GM23338 (cell line): ENCODE results near the gene XPNPEP2. TPM values are rescaled to one million over a fixed set of nuclear protein-coding genes. Genes with fewer than 3 reads are reported as not detected.

Experiments used
- ATAC-seq: fragments of 200-7000 bp; cut with Tn5 transposase; 3 replicates; pipeline ENCODE4 v1.9.1; 2020
- DNase-seq: peaks from one replicate; pipeline ENCODE4 v3.0.0-alpha.2; 2015; ENCODE audit warnings: low spot score
- H2AFZ ChIP-seq: fragments of 200-600 bp; sonication (generic); 2 replicates; pipeline ENCODE4 v1.8.0; 2016; ENCODE audit warnings: antibody characterized with exemption, mild to moderate bottlenecking, moderate library complexity
- H3F3A ChIP-seq: fragments of 200-600 bp; sonication (generic); replicated peaks from 2 replicates; pipeline ENCODE4 v1.8.0; 2017; ENCODE audit warnings: antibody characterized with exemption, mixed run types, low read depth
- H3K27ac ChIP-seq: fragments of 200-600 bp; sonication (generic); 2 replicates; pipeline ENCODE4 v1.6.1; 2016; ENCODE audit warnings: low read depth
- H3K27me3 ChIP-seq: fragments of 200-600 bp; sonication (generic); 2 replicates; pipeline ENCODE4 v1.8.0; 2016; ENCODE audit warnings: mild to moderate bottlenecking, mixed run types, moderate library complexity; ENCODE audit not compliant: insufficient read depth
- H3K36me3 ChIP-seq: fragments of 200-600 bp; sonication (generic); 2 replicates; pipeline ENCODE4 v1.8.0; 2016; ENCODE audit warnings: mild to moderate bottlenecking; ENCODE audit not compliant: insufficient read depth
- H3K4me1 ChIP-seq: fragments of 200-600 bp; sonication (generic); 2 replicates; pipeline ENCODE4 v1.8.0; 2016; ENCODE audit warnings: mild to moderate bottlenecking, moderate library complexity; ENCODE audit not compliant: insufficient read depth
- H3K4me2 ChIP-seq: fragments of 200-600 bp; sonication (generic); 2 replicates; pipeline ENCODE4 v1.7.1; 2017; ENCODE audit warnings: mixed run types
- H3K4me3 ChIP-seq: fragments of 200-600 bp; sonication (generic); 2 replicates; pipeline ENCODE4 v1.6.1; 2016; ENCODE audit warnings: mixed run types
- H3K79me2 ChIP-seq: fragments of 200-600 bp; sonication (generic); replicated peaks from 2 replicates; pipeline ENCODE4 v1.8.0; 2017; ENCODE audit warnings: mild to moderate bottlenecking; ENCODE audit not compliant: insufficient read depth
- H3K9me2 ChIP-seq: fragments of 200-600 bp; sonication (generic); 2 replicates; pipeline ENCODE4 v1.8.0; 2017; ENCODE audit not compliant: insufficient read depth
- H4K20me1 ChIP-seq: fragments of 200-600 bp; sonication (generic); replicated peaks from 2 replicates; pipeline ENCODE4 v1.8.0; 2017; ENCODE audit warnings: mild to moderate bottlenecking; ENCODE audit not compliant: insufficient read depth
- H3K27ac Mint-ChIP-seq: 2 replicates; pipeline ENCODE4 v1.8.0; 2020; ENCODE audit warnings: inconsistent platforms, mild to moderate bottlenecking, moderate library complexity, mixed read lengths
- H3K27me3 Mint-ChIP-seq: 3 replicates; pipeline ENCODE4 v1.8.0; 2022; ENCODE audit warnings: low read depth, mild to moderate bottlenecking, moderate library complexity, mixed read lengths, inconsistent platforms; ENCODE audit not compliant: insufficient read depth, poor library complexity
- H3K36me3 Mint-ChIP-seq: 3 replicates; pipeline ENCODE4 v1.8.0; 2021; ENCODE audit warnings: low read depth, mild to moderate bottlenecking, inconsistent platforms, moderate library complexity, mixed read lengths
- H3K4me1 Mint-ChIP-seq: 3 replicates; pipeline ENCODE4 v1.8.0; 2020; ENCODE audit warnings: mild to moderate bottlenecking, inconsistent platforms, mixed read lengths
- H3K4me3 Mint-ChIP-seq: 3 replicates; pipeline ENCODE4 v1.8.0; 2021; ENCODE audit warnings: moderate library complexity, mild to moderate bottlenecking, inconsistent platforms, mixed read lengths
- H3K9me3 Mint-ChIP-seq: 3 replicates; pipeline ENCODE4 v1.8.0; 2020; ENCODE audit warnings: moderate library complexity, mild to moderate bottlenecking, inconsistent platforms, mixed read lengths
- CREB1 ChIP-seq: fragments of 250-450 bp; sonication (Bioruptor Pico); IDR thresholded peaks from 2 replicates; pipeline ENCODE4 v1.5.0; 2020; ENCODE audit warnings: low read depth, mild to moderate bottlenecking, moderate library complexity
- EZH2 ChIP-seq: fragments of 200-600 bp; sonication (generic); IDR thresholded peaks from one replicate; pipeline ENCODE4 v1.8.0; 2017; ENCODE audit warnings: antibody characterized with exemption, mild to moderate bottlenecking, low read depth; ENCODE audit not compliant: unreplicated experiment
- EZH2phosphoT487 ChIP-seq: fragments of 200-600 bp; sonication (generic); IDR thresholded peaks from one replicate; pipeline ENCODE4 v1.8.1; 2018; ENCODE audit warnings: antibody characterized with exemption; ENCODE audit not compliant: unreplicated experiment
- JUNB ChIP-seq: IDR thresholded peaks from one replicate; pipeline ENCODE4 v1.6.1; 2016; ENCODE audit warnings: antibody characterized with exemption; ENCODE audit not compliant: unreplicated experiment
- NANOG ChIP-seq: IDR thresholded peaks from 2 replicates; pipeline ENCODE4 v1.6.1; 2016; ENCODE audit warnings: antibody characterized with exemption, borderline replicate concordance
- POLR2AphosphoS5 ChIP-seq: IDR thresholded peaks from 2 replicates; pipeline ENCODE4 v1.6.1; 2016; ENCODE audit warnings: antibody characterized with exemption, low read depth
- STAT1 ChIP-seq: IDR thresholded peaks from one replicate; pipeline ENCODE4 v1.6.1; 2016; ENCODE audit warnings: antibody characterized with exemption; ENCODE audit not compliant: unreplicated experiment
- ZNF114 ChIP-seq: fragments of 250-450 bp; sonication (Bioruptor Pico); IDR thresholded peaks from 2 replicates; pipeline ENCODE4 v1.5.0; 2020; ENCODE audit warnings: mild to moderate bottlenecking, moderate library complexity
- ZNF331 ChIP-seq: fragments of 250-450 bp; sonication (Bioruptor Pico); IDR thresholded peaks from 2 replicates; pipeline ENCODE4 v1.5.0; 2020; ENCODE audit warnings: low read depth, mild to moderate bottlenecking, moderate library complexity
- polyA plus RNA-seq: library from polyadenylated mRNA; unstranded; fragments of >200 nt; fragmentation: Nextera tagmentation; extraction: Ambion mirVana; gene quantifications from 2 replicates; pipeline ENCODE4 v1.2.1, GENCODE V29; 2016
- total RNA-seq: library from RNA; depleted of rRNA; stranded (reverse); fragments of >200 nt; shearing (Covaris generic); gene quantifications from 2 replicates; pipeline ENCODE4 v1.2.3, GENCODE V29; 2014
- TF ChIP-seq, protein P1 (sequence below): IDR thresholded peaks from one replicate; pipeline ENCODE4 v1.6.1; 2018; ENCODE audit warnings: antibody characterized with exemption; ENCODE audit not compliant: unreplicated experiment
- TF ChIP-seq, protein P2 (sequence below), 2 experiments: fragments of 200-600 bp in 1 of 2; sonication (generic) in 1 of 2; conservative IDR thresholded peaks; 2 replicates each; pipeline versions ENCODE4 v1.5.1 to v1.6.1; 2016 to 2017; ENCODE audit warnings: antibody characterized with exemption in 2 of 2, low read depth in 2 of 2, mild to moderate bottlenecking in 2 of 2, moderate library complexity in 1 of 2
- TF ChIP-seq, protein P3 (sequence below): IDR thresholded peaks from 2 replicates; pipeline ENCODE4 v1.6.1; 2016; ENCODE audit warnings: antibody characterized with exemption

Gene XPNPEP2
- total and polyA plus RNA-seq, 2 experiments from 2014 or later = not detected

DNA sequence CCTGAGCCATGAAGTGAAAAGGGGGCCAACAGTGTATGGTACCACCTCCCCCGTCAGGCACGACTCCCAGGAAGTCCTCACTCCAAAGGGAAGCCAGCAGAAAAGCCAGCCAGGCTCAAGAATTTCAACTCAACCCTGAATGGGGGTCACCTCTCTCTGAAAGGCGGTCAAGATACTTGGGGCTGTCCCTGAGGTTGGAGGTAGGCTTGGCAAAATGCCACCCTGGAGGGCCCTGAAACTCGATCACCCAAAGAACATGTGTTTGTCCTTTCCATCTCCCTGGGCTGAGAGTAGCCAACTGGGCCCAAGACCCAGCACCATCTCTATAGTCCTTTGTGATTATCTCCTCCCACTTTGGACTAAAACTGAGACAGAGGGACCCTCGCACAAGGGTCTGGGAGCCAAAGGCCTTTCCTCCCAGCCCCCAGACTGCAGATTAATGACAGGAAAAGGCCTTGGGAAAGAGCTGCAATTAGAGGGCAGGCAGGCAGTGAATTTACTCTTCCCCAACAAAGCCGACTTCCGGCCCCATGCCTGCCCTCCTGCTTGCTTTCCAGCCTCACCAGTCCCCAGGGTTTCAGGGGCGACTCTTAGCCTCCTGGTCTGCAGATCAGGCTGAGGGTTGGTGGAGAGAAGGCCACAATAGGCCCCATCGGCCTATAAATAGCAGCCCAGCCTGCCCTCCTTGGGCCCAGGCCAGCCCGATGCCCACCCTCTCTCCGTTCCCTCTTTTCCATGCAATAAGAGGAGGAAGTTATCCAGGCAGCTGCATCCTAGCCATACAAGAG is 46.6 kb downstream of the XPNPEP2 start (continued):
- TF ChIP-seq, protein P1, sequence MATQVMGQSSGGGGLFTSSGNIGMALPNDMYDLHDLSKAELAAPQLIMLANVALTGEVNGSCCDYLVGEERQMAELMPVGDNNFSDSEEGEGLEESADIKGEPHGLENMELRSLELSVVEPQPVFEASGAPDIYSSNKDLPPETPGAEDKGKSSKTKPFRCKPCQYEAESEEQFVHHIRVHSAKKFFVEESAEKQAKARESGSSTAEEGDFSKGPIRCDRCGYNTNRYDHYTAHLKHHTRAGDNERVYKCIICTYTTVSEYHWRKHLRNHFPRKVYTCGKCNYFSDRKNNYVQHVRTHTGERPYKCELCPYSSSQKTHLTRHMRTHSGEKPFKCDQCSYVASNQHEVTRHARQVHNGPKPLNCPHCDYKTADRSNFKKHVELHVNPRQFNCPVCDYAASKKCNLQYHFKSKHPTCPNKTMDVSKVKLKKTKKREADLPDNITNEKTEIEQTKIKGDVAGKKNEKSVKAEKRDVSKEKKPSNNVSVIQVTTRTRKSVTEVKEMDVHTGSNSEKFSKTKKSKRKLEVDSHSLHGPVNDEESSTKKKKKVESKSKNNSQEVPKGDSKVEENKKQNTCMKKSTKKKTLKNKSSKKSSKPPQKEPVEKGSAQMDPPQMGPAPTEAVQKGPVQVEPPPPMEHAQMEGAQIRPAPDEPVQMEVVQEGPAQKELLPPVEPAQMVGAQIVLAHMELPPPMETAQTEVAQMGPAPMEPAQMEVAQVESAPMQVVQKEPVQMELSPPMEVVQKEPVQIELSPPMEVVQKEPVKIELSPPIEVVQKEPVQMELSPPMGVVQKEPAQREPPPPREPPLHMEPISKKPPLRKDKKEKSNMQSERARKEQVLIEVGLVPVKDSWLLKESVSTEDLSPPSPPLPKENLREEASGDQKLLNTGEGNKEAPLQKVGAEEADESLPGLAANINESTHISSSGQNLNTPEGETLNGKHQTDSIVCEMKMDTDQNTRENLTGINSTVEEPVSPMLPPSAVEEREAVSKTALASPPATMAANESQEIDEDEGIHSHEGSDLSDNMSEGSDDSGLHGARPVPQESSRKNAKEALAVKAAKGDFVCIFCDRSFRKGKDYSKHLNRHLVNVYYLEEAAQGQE = no peak
- TF ChIP-seq JUNB (no peak), POLR2AphosphoS5 (no peak), EZH2 (no peak), CREB1 (CRISPR knock-in tag) (no peak), ZNF331 (CRISPR knock-in tag) (no peak)
- TF ChIP-seq, protein P2, sequence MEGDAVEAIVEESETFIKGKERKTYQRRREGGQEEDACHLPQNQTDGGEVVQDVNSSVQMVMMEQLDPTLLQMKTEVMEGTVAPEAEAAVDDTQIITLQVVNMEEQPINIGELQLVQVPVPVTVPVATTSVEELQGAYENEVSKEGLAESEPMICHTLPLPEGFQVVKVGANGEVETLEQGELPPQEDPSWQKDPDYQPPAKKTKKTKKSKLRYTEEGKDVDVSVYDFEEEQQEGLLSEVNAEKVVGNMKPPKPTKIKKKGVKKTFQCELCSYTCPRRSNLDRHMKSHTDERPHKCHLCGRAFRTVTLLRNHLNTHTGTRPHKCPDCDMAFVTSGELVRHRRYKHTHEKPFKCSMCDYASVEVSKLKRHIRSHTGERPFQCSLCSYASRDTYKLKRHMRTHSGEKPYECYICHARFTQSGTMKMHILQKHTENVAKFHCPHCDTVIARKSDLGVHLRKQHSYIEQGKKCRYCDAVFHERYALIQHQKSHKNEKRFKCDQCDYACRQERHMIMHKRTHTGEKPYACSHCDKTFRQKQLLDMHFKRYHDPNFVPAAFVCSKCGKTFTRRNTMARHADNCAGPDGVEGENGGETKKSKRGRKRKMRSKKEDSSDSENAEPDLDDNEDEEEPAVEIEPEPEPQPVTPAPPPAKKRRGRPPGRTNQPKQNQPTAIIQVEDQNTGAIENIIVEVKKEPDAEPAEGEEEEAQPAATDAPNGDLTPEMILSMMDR (conservative IDR thresholded peaks at IDR 0.05; ENCODE audit: low read depth in 2 of 2) = no peak
- TF ChIP-seq, protein P3, sequence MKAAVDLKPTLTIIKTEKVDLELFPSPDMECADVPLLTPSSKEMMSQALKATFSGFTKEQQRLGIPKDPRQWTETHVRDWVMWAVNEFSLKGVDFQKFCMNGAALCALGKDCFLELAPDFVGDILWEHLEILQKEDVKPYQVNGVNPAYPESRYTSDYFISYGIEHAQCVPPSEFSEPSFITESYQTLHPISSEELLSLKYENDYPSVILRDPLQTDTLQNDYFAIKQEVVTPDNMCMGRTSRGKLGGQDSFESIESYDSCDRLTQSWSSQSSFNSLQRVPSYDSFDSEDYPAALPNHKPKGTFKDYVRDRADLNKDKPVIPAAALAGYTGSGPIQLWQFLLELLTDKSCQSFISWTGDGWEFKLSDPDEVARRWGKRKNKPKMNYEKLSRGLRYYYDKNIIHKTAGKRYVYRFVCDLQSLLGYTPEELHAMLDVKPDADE = no peak

DNA sequence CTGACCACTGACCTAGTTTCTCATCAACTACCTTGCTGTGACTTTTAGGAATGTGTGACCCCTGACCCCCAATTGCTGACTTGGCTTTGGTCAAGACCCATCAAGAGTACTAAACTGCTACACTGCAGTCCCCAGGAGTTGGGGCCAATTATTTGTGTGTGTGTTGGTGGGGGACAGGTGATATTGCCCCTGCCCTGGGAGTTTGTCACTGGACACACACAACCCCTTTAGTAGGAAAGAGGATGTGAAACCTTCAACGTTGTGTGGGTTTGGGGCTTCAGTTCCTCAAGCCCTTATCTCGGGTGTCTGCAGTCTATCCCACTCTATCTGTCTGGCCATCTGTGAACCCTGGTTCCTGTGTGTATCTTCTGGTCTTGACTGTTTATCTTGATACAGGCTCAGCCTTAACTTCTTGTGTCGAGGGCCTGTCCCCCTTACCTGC is 47.5 kb downstream of the XPNPEP2 start:
- Histone ChIP-seq H3K27me3 (no peaks in the 10 kb centered on the region), H3F3A (no peaks in the 10 kb centered on the region), H3K4me3 (no peak overlapping the region), H2AFZ (no peak overlapping the region), H3K36me3 (no peaks in the 10 kb centered on the region), H3K4me2 (no peak overlapping the region), H3K79me2 (no peaks in the 10 kb centered on the region), H3K4me1 (no peaks in the 10 kb centered on the region), H3K27ac (no peak overlapping the region), H3K9me2 (no peaks in the 10 kb centered on the region), H4K20me1 (no peaks in the 10 kb centered on the region)
- DNase-seq (no peak), ATAC-seq (no peak)
- Mint-ChIP-seq H3K36me3 (no peaks in the 10 kb centered on the region), H3K27me3 (peaks cover 4% of the 10 kb centered on the region), H3K4me1 (no peaks in the 10 kb centered on the region; the same call in 2 of the 3 replicates), H3K27ac (no peak overlapping the region), H3K9me3 (no peaks in the 10 kb centered on the region; the same call in 2 of the 3 replicates), H3K4me3 (no peak overlapping the region)
- TF ChIP-seq CREB1 (CRISPR knock-in tag) = no peak
- TF ChIP-seq ZNF114 = no peak
- no peak for TF ChIP-seq ZNF331 (CRISPR knock-in tag)
- no peak for TF ChIP-seq EZH2phosphoT487
- no peak for TF ChIP-seq EZH2
- no peak for TF ChIP-seq STAT1
- no peak for TF ChIP-seq NANOG
- no peak for TF ChIP-seq POLR2AphosphoS5
- no peak for TF ChIP-seq JUNB
- TF ChIP-seq, protein P3 = no peak
- TF ChIP-seq, protein P1 = no peak
